Measurements from ENCODE around the gene KRT72. TPM values are rescaled to one million over a fixed set of nuclear protein-coding genes. Genes with fewer than 3 reads are reported as not detected.

Gene KRT72
- total and polyA plus RNA-seq, 2 experiments from 2014 or later, result not detected

DNA sequence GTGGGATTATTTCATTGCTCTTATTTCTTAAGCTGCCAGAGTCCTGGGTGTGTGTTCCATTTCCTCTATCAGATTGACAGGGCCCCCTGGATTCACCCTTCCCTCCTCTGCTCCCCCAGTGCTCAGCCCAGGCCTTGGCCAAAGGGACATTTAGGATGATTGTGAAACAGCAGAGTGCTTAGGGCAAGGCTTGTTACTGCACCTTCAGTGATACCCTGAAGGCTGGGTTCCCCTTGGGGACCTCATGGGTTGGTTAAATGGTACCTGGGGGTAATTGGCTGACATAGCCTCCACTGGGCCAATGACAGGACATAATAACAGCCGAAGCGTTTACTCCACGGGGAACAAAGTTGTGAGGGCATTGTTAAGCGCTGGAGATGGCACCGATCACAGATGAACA lies 1.3 kb upstream of the KRT72 start:
- H3K9me2 ChIP-seq (replicated peaks; ENCODE audit: insufficient read depth), result no peaks in the 10 kb centered on the region
- no peaks in the 10 kb centered on the region for H4K20me1 ChIP-seq (ENCODE audit: insufficient read depth, poor library complexity, severe bottlenecking)
- H3K36me3 ChIP-seq (replicated peaks; ENCODE audit: insufficient read depth, low read depth), result no peaks in the 10 kb centered on the region
- no peaks in the 10 kb centered on the region for H3K4me1 ChIP-seq (ENCODE audit: insufficient read depth)
- H3K27ac ChIP-seq, result no peak overlapping the region
- H3K79me2 ChIP-seq, result no peaks in the 10 kb centered on the region
- peaks cover 13% of the 10 kb centered on the region for H3K27me3 ChIP-seq
- no peak overlapping the region for H3K4me2 ChIP-seq
- TF ChIP-seq, protein P1, sequence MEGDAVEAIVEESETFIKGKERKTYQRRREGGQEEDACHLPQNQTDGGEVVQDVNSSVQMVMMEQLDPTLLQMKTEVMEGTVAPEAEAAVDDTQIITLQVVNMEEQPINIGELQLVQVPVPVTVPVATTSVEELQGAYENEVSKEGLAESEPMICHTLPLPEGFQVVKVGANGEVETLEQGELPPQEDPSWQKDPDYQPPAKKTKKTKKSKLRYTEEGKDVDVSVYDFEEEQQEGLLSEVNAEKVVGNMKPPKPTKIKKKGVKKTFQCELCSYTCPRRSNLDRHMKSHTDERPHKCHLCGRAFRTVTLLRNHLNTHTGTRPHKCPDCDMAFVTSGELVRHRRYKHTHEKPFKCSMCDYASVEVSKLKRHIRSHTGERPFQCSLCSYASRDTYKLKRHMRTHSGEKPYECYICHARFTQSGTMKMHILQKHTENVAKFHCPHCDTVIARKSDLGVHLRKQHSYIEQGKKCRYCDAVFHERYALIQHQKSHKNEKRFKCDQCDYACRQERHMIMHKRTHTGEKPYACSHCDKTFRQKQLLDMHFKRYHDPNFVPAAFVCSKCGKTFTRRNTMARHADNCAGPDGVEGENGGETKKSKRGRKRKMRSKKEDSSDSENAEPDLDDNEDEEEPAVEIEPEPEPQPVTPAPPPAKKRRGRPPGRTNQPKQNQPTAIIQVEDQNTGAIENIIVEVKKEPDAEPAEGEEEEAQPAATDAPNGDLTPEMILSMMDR (IDR thresholded peaks at IDR 0.05; ENCODE audit: poor library complexity), result no peak
- TF ChIP-seq EZH2 (IDR thresholded peaks at IDR 0.05; ENCODE audit: borderline replicate concordance) (no peak), EZH2phosphoT487 (IDR thresholded peaks at IDR 0.05; ENCODE audit: low read depth, severe bottlenecking, unreplicated experiment) (no peak)
- H3K9me3 ChIP-seq (ENCODE audit: low read depth), result no peaks in the 10 kb centered on the region
- no peak overlapping the region for H3K4me3 ChIP-seq
- no peak overlapping the region for H2AFZ ChIP-seq
- WGBS (ENCODE audit: low lambda C conversion rate, missing lambda C conversion rate), result 88% methylated on average over 5 of the region's 5 CpGs
- DNase-seq (ENCODE audit: low spot score), result no peak

DNA sequence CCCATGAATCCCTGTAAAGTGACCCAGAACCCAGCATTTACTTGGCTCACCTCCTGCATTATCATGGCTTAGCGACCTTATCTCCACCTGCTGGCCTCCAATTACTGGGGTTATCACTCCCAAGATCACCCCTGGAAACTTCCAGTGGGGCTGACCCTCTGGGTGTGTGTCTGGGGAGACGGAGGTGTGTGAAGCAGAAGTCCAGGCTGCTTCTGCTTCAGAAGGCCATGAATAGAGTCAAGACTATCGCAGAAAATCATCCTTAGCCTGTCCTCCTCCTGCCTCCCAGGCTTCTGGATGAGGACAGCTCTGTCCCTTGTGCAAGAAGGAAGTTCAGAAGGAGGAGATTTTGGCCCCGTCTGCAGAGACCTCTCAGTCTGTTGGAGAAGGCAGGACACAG lies 408 bp upstream of the KRT72 start:
- peaks cover 19% of the 10 kb centered on the region for H3K27me3 ChIP-seq

DNA sequence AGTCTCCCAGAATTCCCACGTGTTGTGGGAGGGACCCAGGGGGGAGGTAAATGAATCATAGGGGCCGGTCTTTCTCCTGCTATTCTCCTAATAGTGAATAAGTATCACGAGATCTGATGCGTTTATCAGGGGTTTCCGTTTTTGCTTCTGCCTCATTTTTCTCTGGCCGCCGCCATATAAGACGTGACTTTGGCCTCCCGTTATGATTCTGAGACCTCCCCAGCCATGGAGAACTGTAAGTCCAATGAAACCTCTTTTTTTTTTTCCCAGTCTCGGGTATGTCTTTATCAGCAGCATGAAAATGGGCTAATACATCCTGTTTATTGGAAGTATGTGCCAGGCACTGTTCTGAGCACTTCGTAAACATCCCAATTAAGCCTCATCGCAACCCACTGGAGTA lies 788 bp downstream of the KRT72 start:
- H3K27me3 ChIP-seq, result peaks cover 19% of the 10 kb centered on the region
- no peak overlapping the region for H3K4me3 ChIP-seq

More for the DNA sequence above, 408 bp upstream of the KRT72 start:
- no peak overlapping the region for H3K4me3 ChIP-seq
- TF ChIP-seq EZH2 (IDR thresholded peaks at IDR 0.05; ENCODE audit: borderline replicate concordance), result no peak
- TF ChIP-seq, protein P1 (IDR thresholded peaks at IDR 0.05; ENCODE audit: poor library complexity), result no peak
- no peak for TF ChIP-seq EZH2phosphoT487 (IDR thresholded peaks at IDR 0.05; ENCODE audit: low read depth, severe bottlenecking, unreplicated experiment)
- no peak overlapping the region for H3K27ac ChIP-seq
- 67% methylated on average over 4 of the region's 4 CpGs for WGBS (ENCODE audit: low lambda C conversion rate, missing lambda C conversion rate)
- H2AFZ ChIP-seq, result no peak overlapping the region
- no peak overlapping the region for H3K4me2 ChIP-seq
- no peak for DNase-seq (ENCODE audit: low spot score)
- H3K36me3 ChIP-seq (replicated peaks; ENCODE audit: insufficient read depth, low read depth), result no peaks in the 10 kb centered on the region
- no peaks in the 10 kb centered on the region for H3K4me1 ChIP-seq (ENCODE audit: insufficient read depth)
- no peaks in the 10 kb centered on the region for H3K79me2 ChIP-seq
- no peaks in the 10 kb centered on the region for H3K9me2 ChIP-seq (replicated peaks; ENCODE audit: insufficient read depth)
- H4K20me1 ChIP-seq (ENCODE audit: insufficient read depth, poor library complexity, severe bottlenecking), result no peaks in the 10 kb centered on the region
- no peaks in the 10 kb centered on the region for H3K9me3 ChIP-seq (ENCODE audit: low read depth)

More for the DNA sequence above, 788 bp downstream of the KRT72 start:
- Histone ChIP-seq H3K4me2 (no peak overlapping the region), H3K79me2 (no peaks in the 10 kb centered on the region), H3K4me1 (ENCODE audit: insufficient read depth) (no peaks in the 10 kb centered on the region), H3K9me2 (replicated peaks; ENCODE audit: insufficient read depth) (no peaks in the 10 kb centered on the region), H3K27ac (no peak overlapping the region), H4K20me1 (ENCODE audit: insufficient read depth, poor library complexity, severe bottlenecking) (no peaks in the 10 kb centered on the region), H2AFZ (no peak overlapping the region), H3K36me3 (replicated peaks; ENCODE audit: insufficient read depth, low read depth) (no peaks in the 10 kb centered on the region), H3K9me3 (ENCODE audit: low read depth) (no peaks in the 10 kb centered on the region)
- 88% methylated on average over 12 of the region's 12 CpGs for WGBS (ENCODE audit: low lambda C conversion rate, missing lambda C conversion rate)
- no peak for DNase-seq (ENCODE audit: low spot score)
- TF ChIP-seq, protein P1 (IDR thresholded peaks at IDR 0.05; ENCODE audit: poor library complexity), result no peak
- TF ChIP-seq EZH2 (IDR thresholded peaks at IDR 0.05; ENCODE audit: borderline replicate concordance), result no peak
- TF ChIP-seq EZH2phosphoT487 (IDR thresholded peaks at IDR 0.05; ENCODE audit: low read depth, severe bottlenecking, unreplicated experiment), result no peak

All from hepatocyte (in vitro differentiated cells).